Mucosa of rectum (tissue), 2 donors: ENCODE data around the gene WBP11.

ENCODE experiments used
- H3K27ac ChIP-seq, 2 donors: one replicate each; pipeline ENCODE4 v1.7.0; 2013; ENCODE audit warnings: inconsistent platforms in 2 of 2, low read depth in 2 of 2, low read length in 2 of 2
- H3K27me3 ChIP-seq, 2 donors: one replicate each; pipeline ENCODE4 v1.7.0; 2013; ENCODE audit warnings: low read length in 2 of 2; ENCODE audit not compliant: control insufficient read depth in 2 of 2, insufficient read depth in 2 of 2
- H3K36me3 ChIP-seq, 2 donors: one replicate each; pipeline ENCODE4 v1.7.0; 2013; ENCODE audit warnings: low read length in 2 of 2; ENCODE audit not compliant: control insufficient read depth in 2 of 2, insufficient read depth in 2 of 2
- H3K4me1 ChIP-seq, 2 donors: one replicate each; pipeline ENCODE4 v1.7.0; 2013; ENCODE audit warnings: low read length in 2 of 2, mild to moderate bottlenecking in 1 of 2; ENCODE audit not compliant: control insufficient read depth in 2 of 2, insufficient read depth in 2 of 2
- H3K4me3 ChIP-seq, 2 donors: one replicate each; pipeline ENCODE4 v1.7.0; 2013; ENCODE audit warnings: low read length in 2 of 2
- H3K9ac ChIP-seq, 2 donors: one replicate each; pipeline ENCODE4 v1.7.0; 2013; ENCODE audit warnings: low read length in 2 of 2, low read depth in 1 of 2, mild to moderate bottlenecking in 1 of 2
- H3K9me3 ChIP-seq, 2 donors: one replicate each; pipeline ENCODE4 v1.7.0; 2013; ENCODE audit warnings: low read length in 2 of 2; ENCODE audit not compliant: control insufficient read depth in 2 of 2
- donor health status: healthy.
- donor health status: Normal muscosa, but diverticular disease.

Gene WBP11

DNA sequence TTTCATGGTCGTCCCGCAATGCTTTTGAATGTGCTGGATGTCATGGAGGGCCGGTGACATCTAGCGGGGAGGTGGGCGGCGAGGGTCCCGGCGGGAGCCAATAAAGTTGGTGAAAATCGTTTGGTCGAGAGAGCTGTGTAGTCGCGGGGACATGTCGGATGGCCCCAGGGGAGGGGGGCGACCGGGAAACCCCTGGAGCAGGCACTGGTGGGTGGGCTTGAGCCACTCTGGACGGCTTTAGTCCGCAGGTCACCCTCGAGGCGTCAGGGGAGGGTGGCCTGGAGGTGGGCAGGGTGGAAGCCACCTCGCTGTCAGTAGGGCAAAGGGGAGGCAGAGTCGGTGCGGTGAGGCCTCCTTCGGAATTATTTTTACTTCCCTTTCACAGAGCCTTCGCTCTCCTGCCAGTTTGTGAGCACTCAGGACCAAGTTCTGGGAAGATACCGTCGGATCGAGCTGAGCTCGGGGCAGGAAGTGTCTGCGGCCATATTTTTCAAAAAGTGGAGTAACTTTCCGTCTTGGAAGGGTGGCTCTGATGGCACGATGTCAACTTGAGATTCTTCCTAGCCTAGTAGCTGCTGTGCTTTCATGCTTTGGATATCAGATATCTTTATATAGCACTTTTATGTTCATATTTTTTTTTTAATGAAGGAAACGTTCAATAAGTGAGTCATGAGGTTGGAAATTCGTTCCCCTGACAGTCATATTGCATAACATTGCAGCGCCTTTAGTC, 28.2 kb downstream of the WBP11 start:
- peaks cover 22 to 28% of the 10 kb centered on the region in 2 donors for H3K4me1 ChIP-seq
- H3K27me3 ChIP-seq, result no peaks in the 10 kb centered on the region
- peak overlapping the region; percentile 96 to 98 for H3K9ac ChIP-seq
- peak overlapping the region; percentile 83 to 95 for H3K4me3 ChIP-seq
- no peaks in the 10 kb centered on the region for H3K9me3 ChIP-seq
- peak overlapping the region; percentile 98 to 99 for H3K27ac ChIP-seq
- H3K36me3 ChIP-seq, result no peaks in the 10 kb centered on the region

DNA sequence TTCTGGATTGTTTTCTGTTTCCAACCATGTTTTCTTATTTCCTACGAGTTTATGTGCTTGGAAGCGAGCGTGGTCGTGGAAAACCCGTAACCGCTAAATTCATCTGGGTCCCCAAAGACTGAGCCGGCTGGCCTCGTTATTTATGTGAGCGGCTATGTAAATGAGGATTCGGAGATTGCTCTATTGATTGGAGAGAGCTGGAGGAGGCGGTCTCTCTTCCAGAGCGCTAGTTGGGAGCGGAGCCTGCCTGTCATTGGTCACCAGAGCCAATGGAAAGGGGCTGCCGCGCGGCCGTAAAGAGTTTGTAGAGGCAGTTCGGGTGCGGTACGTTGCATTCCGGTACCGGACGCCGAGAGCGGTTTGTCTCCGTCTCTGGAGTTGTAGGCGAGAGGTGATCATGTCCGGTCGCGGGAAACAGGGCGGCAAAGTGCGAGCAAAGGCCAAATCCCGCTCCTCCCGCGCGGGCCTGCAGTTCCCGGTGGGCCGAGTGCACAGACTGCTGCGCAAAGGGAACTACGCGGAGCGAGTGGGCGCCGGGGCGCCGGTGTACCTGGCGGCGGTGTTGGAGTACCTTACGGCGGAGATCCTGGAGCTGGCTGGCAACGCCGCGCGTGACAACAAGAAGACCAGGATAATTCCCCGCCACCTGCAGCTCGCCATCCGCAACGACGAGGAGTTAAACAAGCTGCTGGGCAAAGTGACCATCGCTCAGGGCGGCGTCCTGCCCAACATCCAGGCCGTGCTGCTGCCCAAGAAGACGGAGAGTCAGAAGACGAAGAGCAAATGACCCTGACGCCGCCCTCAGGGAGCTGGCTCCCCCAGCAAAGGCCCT, 29.0 kb downstream of the WBP11 start:
- H3K9ac ChIP-seq, result peak overlapping the region; percentile 96 to 98
- H3K27ac ChIP-seq, result peak overlapping the region; percentile 98 to 99
- H3K4me1 ChIP-seq, result peaks cover 22 to 31% of the 10 kb centered on the region in 2 donors
- H3K27me3 ChIP-seq, result no peaks in the 10 kb centered on the region
- H3K4me3 ChIP-seq, result peak overlapping the region; percentile 83 to 95
- H3K36me3 ChIP-seq, result no peaks in the 10 kb centered on the region
- no peaks in the 10 kb centered on the region for H3K9me3 ChIP-seq

DNA sequence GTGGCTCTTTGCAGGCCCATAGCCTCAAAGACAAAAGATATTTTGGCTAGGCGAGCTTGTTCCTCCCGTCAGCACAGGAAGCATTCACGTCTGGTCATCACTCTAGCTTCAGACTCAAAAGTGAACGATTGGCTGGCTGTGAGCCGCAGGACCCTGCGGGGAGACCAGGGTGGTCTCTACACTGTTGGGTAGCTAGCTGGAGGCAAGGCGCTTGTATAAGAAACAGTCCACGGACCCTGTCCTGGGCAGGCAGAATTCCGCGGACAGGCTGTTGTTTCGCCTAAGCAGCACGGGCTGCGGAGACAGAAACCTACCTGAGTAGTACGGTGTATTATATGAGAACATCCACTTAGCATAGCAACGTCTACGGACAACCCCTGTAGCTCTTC, 29.6 kb downstream of the WBP11 start:
- H3K9ac ChIP-seq, result peak overlapping the region; percentile 65 to 98
- peak overlapping the region; percentile 98 to 99 for H3K27ac ChIP-seq
- H3K36me3 ChIP-seq, result no peaks in the 10 kb centered on the region
- H3K9me3 ChIP-seq, result no peaks in the 10 kb centered on the region
- no peaks in the 10 kb centered on the region for H3K27me3 ChIP-seq
- peaks cover 22 to 31% of the 10 kb centered on the region in 2 donors for H3K4me1 ChIP-seq
- H3K4me3 ChIP-seq, result peak overlapping the region; percentile 83 to 95

DNA sequence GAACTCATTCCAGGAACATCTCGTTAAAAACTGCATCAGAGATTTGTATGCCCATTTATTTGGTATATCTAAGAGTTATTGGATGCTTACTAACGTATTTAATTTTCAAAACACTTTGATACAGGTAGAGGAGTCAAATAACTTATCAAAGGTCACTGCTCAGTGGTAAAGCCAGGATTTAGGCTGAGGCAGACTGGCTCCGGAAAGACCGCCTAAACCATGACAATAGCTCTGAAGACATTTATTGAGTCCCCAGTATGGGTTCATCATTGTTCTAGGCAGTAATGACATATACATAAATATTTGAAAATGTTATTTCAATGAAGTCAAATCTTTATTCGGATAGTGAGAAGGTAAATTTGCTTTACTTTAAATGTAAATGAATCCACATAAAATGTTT, 30.3 kb downstream of the WBP11 start:
- no peak overlapping the region for H3K4me3 ChIP-seq

DNA sequence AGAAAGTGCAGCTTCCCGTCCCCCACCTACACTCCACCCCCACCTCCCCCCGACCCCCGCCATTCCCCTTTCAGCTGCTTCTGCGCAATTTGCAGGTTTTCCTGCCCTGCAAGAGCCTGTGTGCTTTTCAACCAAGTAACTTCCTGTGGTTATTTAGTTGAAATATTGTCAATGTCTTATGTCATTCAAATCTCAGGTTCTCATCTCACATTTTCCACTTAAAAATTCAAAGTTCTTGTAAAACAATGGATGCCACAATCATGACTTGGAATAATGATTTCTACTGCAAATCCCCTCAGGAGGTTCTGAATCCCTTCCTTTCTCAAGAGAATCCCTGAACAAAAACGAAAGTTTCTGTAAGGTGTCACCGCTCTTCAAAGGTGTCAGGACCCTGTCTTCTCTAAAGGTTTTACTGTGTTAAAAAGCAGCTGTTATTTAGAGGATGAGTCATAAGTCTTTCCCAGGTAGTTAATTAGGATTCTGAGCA, 31.6 kb downstream of the WBP11 start:
- H3K4me1 ChIP-seq, result peaks cover 16 to 21% of the 10 kb centered on the region in 2 donors
- no peaks in the 10 kb centered on the region for H3K36me3 ChIP-seq
- peak overlapping the region in 1 of 2 donors; percentile 99 for H3K4me3 ChIP-seq
- H3K27ac ChIP-seq, result peak overlapping the region; percentile 97 to 99
- H3K9me3 ChIP-seq, result no peaks in the 10 kb centered on the region
- H3K9ac ChIP-seq, result peak overlapping the region in 1 of 2 donors; percentile 11
- H3K27me3 ChIP-seq, result no peaks in the 10 kb centered on the region

More for the DNA sequence above, 30.3 kb downstream of the WBP11 start:
- Histone ChIP-seq H3K9ac (no peak overlapping the region), H3K4me1 (peaks cover 22 to 31% of the 10 kb centered on the region in 2 donors), H3K9me3 (no peaks in the 10 kb centered on the region), H3K27me3 (no peaks in the 10 kb centered on the region), H3K27ac (no peak overlapping the region), H3K36me3 (no peaks in the 10 kb centered on the region)

DNA sequence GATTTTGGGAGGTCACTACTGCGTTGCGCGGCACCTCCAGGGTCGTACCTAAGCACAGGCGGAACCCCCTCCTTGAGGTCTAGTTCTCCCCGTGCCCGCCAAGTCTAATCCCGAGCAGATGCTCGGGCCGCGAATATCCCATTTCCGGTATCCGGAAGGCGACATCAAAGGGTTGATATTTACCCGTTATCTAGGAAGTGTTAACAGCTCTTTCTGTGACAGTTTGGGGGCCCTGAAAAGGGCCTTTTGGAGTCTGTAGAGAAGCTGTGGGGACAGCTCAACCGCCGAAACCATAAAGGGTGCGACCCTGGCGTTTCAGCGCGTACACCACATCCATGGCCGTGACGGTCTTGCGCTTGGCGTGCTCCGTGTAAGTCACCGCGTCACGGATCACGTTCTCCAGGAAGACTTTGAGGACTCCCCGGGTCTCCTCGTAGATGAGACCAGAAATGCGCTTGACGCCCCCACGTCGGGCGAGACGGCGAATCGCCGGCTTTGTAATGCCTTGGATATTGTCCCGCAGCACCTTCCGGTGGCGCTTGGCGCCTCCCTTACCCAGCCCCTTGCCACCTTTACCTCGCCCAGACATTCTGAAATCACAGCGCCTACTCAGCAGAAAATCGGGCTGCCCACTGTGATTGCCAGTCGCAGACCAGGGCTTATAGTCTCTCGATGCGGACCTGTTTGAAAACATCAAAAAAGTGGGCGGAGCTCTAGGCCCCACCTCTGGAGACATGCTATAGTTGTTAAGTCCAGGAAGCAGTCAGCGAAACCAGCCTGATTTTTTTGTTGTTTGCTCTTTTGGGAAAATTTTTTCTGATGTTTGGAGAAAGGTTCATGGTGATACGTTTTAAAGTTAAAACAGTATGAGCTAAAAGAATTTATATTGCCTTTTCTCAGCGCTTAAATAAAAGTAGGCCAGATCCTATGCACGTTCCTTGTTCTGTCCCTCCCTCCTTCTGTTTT, 32.5 kb downstream of the WBP11 start:
- H3K4me1 ChIP-seq, result peaks cover 9 to 13% of the 10 kb centered on the region in 2 donors
- H3K9me3 ChIP-seq, result no peaks in the 10 kb centered on the region

DNA sequence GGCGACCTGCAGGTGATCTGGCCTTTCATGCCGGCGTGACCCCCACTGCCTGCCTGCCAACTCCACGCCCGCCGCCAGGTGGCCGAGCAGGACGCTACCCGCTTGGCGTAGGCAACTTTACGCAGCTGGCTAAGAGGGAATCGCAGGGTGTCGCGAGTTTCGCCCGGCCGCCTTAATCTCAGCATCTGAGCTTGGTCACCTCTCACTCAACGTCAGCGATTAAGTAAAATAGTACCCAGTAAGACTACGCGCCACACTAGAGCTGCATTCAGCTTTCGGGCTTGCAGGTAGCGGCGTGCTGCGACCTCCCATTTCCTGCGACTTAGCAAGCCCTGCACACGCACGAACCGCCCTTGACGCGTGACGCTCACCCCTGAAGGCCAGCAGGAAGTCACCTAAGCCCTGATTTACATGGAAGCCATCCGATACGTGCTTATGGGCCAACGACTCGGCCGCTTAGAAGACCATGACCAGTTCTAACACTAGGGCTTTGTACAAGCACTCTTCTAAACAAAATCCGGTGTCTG, 33.2 kb downstream of the WBP11 start:
- peak overlapping the region; percentile 98 to 99 for H3K4me3 ChIP-seq
- peak overlapping the region; percentile 97 to 99 for H3K27ac ChIP-seq
- H3K4me1 ChIP-seq, result peaks cover 7 to 9% of the 10 kb centered on the region in 2 donors
- H3K9ac ChIP-seq, result peak overlapping the region; percentile 98 to 100
- H3K27me3 ChIP-seq, result no peaks in the 10 kb centered on the region
- H3K36me3 ChIP-seq, result no peaks in the 10 kb centered on the region
- H3K9me3 ChIP-seq, result no peaks in the 10 kb centered on the region

More for the DNA sequence above, 32.5 kb downstream of the WBP11 start:
- peak overlapping the region; percentile 97 to 99 for H3K27ac ChIP-seq
- no peaks in the 10 kb centered on the region for H3K27me3 ChIP-seq
- peak overlapping the region; percentile 98 to 99 for H3K4me3 ChIP-seq
- H3K36me3 ChIP-seq, result no peaks in the 10 kb centered on the region
- peak overlapping the region; percentile 98 to 100 for H3K9ac ChIP-seq

DNA sequence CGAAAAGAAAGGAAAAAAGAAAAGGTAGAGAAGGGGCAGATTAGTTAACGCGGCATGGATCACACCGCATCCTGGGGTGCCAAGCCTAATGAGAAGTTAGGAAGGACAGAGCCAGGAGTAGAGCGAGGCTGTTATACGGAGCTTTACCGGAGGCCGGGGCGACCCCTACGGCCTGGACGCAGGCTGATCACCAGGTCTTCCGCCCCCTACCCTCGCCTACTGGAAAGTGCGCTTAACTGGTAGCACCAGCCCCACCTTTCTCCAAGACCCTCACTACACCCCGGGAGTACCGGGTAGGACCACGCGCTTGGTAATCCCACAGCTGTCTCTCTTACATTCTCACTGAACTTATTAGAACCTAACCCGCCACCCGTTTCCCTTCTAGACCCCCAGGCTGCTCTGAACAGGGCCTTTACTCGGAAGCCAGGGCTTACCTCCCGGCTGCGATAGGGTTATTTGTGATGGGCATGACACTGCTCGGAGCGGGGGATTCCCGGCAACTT, 33.8 kb downstream of the WBP11 start:
- peaks cover 7 to 9% of the 10 kb centered on the region in 2 donors for H3K4me1 ChIP-seq
- H3K9ac ChIP-seq, result peak overlapping the region; percentile 98 to 100
- H3K4me3 ChIP-seq, result peak overlapping the region; percentile 98 to 99
- no peaks in the 10 kb centered on the region for H3K9me3 ChIP-seq
- H3K27ac ChIP-seq, result peak overlapping the region; percentile 97 to 99
- no peaks in the 10 kb centered on the region for H3K27me3 ChIP-seq
- H3K36me3 ChIP-seq, result no peaks in the 10 kb centered on the region

DNA sequence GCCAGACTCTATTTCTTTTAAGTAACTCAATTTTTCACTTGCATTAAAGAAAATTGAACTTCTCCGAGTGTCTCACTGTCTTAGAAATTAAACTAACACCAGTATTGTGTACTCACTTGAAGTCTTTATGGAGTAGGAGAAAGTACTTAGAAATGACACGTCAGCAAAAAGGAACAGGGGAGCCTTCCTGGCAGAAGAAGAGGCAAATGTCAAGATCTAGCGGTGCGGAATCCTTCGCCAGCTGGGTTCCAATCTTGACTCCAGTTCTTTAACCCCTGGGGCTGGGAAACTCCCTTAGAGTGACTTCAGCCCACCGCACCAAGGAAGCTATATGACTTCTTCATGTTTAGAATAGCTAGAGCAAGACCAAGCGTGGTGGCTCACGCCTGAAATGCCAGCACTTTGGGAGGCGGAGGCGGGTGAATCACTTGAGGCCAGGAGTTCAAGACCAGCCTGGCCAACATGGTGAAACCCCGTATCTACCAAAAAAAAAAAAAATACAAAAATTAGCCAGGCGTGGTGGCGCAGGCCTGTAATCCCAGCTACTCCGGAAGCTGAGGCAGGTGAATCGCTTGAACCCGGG, 34.4 kb downstream of the WBP11 start:
- peaks cover 6 to 7% of the 10 kb centered on the region in 2 donors for H3K4me1 ChIP-seq
- H3K4me3 ChIP-seq, result peak overlapping the region; percentile 98 to 99
- H3K27ac ChIP-seq, result peak overlapping the region; percentile 97 to 99
- no peaks in the 10 kb centered on the region for H3K36me3 ChIP-seq
- H3K9ac ChIP-seq, result peak overlapping the region; percentile 98 to 100
- no peaks in the 10 kb centered on the region for H3K9me3 ChIP-seq
- H3K27me3 ChIP-seq, result no peaks in the 10 kb centered on the region
